GM20000 (cell line): ENCODE data around the gene ITGB5.

Experiments
- DNase-seq: peaks from one replicate; pipeline ENCODE4 v3.0.0; 2012; ENCODE audit warnings: low spot score
- CTCF ChIP-seq: IDR thresholded peaks from 2 replicates; pipeline ENCODE4 v1.5.1; 2012; ENCODE audit warnings: mild to moderate bottlenecking, control low read depth; ENCODE audit errors: extremely low read depth, missing control alignments

Gene ITGB5

GRCh38 chr3:124779751-124780191 lies 107.4 kb downstream of the ITGB5 start:
- TF ChIP-seq CTCF, result no peak

GRCh38 chr3:124779116-124779515 lies 108.0 kb downstream of the ITGB5 start:
- no peak for TF ChIP-seq CTCF
- no peak for DNase-seq

More at GRCh38 chr3:124779751-124780191, 107.4 kb downstream of the ITGB5 start:
- DNase-seq, result no peak

- no peak for DNase-seq
- TF ChIP-seq CTCF, result no peak
These were observed 109.2 kb downstream of the ITGB5 start for GRCh38 chr3:124777762-124778470.

- no peak for DNase-seq
- TF ChIP-seq CTCF, result no peak
These were observed 110.3 kb downstream of the ITGB5 start for GRCh38 chr3:124776856-124777255.

- TF ChIP-seq CTCF, result no peak
- no peak for DNase-seq
These were observed 111.3 kb downstream of the ITGB5 start for GRCh38 chr3:124775877-124776276.

- DNase-seq, result no peak
- no peak for TF ChIP-seq CTCF
These were observed 112.2 kb downstream of the ITGB5 start for GRCh38 chr3:124774841-124775402.

- no peak for DNase-seq
- no peak for TF ChIP-seq CTCF
These were observed 112.8 kb downstream of the ITGB5 start for GRCh38 chr3:124774327-124774718.
